Activated CD4-positive, alpha-beta T cell treated with anti-CD3 and anti-CD28 coated beads for 24 hours (primary cell): ENCODE measurements around the gene ZMYND8.

Source experiments
- DNase-seq, 2 donors: peaks; one replicate each; pipeline ENCODE4 v3.0.0-alpha.2; 2020; ENCODE audit warnings: low read depth in 2 of 2

The ZMYND8 gene

DNA sequence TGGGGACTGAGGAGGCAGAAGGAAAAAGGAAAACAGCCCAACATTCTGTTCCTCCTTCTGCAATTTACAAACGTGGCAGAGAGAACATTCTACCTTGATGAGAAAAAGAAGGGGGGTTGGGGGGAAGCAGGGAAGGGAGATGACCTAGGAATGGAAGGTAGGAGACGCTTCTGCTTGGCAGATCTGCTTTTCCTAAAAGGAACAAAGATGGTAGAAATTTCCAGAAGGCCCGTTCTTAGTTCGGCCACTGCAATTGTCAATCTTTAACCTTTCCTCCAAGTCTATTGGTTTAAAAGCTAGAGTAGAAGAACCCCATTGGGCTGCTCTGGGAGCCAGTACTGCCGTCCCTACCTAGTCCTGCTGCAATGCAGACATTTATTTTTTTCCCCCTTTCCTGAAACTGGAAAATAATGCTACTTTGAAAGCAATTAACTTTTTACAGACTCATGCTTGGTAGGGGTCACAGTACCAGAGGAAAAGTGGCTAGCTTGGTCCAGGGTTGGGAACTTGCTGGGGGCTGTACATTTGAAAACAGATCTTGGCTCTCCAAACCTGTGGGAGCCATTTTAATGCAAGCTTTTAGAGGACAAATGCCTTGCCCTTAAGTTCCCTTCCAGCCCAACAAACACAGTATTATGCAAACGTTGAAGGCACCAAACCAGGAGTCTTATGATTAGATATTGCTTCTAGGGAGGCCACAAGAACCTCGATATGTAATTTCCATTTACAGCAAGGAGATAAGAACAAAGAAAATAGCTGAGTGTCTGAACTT is 2.6 kb downstream of the ZMYND8 start:
- DNase-seq: no peak

DNA sequence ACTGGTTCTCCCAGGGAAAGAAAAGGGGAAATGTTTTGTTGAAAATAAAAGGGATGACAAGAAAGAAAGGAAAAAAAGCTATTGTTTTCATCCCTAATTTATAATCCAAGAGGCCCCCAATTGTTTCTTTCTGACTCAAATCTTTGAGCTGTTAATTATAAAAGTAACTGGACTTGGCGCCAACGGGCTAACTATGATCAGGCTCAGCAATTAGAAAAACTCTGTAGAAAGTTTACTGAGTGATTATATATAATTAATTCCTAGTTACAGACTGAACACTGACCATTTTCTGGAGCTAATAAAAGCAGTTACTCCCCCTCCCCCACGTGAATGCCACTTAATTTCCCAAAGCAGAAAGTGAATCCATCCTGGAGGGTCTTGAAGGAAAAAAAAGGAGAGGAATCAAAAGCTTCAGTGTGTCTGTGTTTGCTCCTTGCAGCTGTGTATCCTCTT is 3.2 kb downstream of the ZMYND8 start:
- no peak for DNase-seq

DNA sequence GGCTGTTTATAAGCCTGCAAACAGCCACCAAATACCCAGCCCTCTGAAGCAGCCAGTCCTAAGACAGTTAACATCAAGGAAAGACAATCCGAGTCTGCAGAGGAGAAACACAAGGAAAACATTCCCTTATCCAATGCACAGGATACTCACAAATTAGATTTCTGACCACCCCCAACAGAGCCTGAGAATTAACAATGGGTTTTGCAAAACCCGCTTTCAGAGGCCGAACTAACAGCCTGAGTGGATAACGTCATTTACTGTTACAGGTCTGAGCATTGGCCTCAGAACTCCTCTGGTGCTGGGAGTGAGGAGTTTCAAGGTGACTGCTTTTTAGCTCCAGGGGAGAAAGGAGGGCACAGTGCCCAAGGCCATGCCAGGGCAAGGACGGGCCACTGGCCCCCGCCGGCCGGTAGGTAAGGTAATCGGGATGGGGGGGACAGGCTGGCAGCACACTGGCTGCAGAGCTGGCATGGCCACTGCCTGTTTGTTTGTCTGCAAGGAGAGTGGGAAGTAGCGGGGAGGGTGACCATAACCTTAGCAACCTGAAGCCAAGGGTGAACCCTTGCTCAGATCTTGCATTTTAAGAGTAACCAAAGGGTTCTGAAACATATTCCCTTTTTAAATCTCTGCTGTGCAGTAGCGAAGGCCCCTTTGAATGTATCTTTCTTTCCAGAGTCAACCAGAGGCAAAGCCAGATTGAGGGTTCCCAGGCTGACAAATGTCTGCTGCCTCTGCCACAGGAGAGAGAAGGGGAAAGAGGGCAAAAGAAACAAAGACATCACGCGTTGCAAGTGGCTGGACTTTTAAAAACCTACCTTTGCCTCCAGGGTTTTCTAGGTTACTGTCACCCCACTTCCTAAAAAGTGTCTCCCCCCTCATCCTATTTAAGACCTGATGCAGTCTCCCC is 3.9 kb downstream of the ZMYND8 start:
- DNase-seq: no peak

DNA sequence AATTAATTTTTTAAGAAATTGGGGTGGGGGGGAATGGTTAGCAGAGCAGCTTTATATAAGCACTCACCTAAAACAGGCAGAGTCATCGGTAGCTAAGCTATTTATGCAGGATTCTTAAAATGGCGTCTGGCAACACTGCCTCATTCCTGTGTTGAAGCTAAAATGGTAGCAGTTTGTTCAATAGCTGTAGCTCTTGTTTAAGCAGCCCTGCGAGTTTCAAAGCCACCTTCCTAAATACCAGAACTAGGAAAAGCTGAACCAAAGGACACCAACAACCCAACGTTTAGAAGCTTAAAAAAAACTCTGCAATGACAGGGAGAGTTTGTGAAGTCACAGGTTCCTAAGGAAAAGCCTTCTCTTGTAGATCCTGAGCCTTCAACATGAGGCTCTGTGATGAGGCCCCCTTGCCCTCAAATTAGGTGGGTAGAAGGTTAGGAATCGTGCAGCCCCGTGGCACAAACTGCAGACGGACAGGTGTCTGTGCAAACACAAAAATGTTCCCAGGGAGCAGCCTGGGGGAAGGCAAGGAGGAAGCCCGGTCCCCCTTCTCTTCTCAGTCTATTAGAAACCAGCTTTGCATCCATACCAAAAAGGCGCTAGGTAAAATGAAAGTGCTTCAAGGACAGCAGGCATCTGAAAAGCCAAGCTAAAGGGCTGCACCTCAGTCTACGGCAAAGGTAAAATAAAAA is 4.7 kb downstream of the ZMYND8 start:
- DNase-seq: no peak

DNA sequence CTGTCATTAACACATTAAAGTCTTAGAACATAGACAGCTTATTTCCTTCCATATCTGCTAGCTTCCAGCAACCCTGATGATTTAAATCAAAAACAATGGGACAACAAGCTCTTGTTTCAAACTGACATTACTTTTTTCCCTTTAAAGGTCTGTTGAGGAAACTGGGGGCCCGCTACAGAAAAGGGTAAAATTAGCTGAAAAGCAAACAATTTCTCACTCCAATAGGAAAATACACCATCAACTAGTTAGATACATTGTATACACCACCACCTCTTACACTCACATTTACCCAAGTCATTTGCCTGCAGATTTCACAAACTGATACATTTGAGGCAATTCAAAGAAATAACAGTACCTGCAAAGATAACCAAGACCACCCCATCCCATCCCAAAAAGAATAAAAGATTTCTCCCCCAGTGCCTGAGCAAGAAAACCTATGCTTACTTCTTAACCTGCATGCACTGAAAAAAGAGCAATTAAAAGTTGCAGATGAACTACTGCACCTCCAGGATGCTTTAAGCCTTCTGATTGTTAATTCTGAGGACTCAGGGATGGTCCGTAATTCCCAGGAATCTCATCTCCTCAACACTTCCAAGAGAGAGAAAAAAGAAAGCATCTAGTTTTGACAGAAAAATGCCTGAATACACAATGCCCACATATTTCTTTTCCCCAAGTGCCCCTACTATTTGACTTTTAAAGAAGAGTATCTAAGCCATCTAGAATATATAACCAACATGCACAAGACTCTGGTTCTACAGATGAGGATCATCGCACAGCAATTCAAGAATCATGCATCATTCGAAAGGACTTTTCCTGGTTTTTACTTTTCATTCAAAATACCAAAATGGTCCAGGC is 5.6 kb downstream of the ZMYND8 start:
- no peak for DNase-seq

DNA sequence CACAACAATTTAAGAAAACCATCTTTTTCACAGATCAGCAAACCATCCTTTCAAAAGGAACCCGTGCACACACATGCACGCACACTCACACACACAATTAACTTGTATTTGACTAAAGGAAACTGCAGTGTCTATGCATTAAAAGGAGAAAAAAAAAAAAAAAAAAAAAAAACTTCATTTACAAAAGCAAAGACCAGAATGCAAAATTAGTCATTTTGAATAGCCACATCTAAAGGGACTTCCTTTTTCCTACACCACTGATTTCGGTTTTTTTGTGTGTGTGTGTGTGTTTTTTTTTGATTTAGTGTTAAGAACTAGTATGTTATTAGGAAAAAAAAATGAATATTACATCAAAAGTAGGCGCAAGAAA is 6.3 kb downstream of the ZMYND8 start:
- no peak for DNase-seq

DNA sequence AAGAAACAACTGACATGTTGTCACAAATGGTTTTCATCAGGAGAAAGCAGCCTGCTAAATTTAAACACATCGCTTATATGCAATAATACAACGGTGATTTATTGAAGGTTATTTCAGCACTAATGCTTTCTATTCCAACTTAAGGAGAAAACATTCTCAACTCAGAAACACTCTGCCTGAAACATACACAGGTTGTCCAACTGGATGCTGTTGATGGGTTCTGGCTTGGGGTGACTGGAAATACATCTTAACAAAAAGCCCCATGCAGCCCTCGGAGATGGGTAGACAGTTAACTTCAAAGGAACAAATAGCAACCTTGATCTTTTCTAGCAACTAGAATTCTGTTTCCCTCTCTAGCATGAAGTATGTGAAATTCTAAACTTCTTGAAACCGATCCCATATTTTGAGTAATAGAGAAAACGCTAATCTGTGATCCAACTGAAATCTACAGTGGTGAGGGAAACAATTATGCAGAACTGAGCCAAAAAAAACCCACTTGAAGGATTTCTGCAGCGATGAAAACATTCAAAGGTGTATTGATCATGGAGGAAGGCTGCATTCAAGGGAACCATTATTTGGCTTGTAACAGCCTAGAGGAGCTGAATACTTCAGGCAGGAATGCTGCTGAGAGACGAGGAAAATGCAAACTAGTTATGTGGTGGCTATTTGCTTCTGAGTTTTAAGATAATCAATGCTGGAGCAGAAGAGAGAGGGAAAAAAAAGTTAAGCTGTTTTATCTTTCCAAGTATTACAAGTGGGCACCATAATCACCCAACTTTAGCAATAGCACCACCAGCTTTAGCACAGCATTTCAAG is 6.9 kb downstream of the ZMYND8 start:
- no peak for DNase-seq

DNA sequence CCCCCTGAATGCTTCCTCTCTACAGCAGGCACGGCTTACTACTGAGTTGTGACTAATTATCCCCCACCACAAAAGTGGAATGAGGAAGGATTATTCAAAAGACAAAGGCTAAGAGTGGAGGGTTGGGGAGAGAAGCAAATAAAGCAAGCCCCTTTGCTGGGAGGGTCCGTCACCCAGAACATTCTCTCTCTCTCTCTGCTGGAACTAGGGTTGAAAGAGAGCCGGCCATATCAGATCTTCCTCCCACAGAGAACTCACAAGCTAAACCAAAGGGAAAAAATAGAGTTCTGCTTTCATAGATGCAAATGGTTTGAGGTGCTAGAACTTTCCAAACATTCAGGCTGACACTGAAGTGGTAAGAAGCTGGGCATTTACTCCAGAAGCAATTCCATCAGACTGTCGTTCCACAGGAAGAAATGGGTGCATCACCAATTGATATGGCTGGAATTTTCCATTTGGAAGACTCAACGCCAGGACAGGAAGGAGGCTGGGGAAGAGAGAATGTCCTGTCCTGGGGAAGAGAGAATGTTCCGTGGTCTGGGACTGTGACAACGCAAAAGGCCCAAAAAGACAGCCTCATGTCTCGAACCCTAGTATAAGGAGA is 7.9 kb downstream of the ZMYND8 start:
- no peak for DNase-seq

DNA sequence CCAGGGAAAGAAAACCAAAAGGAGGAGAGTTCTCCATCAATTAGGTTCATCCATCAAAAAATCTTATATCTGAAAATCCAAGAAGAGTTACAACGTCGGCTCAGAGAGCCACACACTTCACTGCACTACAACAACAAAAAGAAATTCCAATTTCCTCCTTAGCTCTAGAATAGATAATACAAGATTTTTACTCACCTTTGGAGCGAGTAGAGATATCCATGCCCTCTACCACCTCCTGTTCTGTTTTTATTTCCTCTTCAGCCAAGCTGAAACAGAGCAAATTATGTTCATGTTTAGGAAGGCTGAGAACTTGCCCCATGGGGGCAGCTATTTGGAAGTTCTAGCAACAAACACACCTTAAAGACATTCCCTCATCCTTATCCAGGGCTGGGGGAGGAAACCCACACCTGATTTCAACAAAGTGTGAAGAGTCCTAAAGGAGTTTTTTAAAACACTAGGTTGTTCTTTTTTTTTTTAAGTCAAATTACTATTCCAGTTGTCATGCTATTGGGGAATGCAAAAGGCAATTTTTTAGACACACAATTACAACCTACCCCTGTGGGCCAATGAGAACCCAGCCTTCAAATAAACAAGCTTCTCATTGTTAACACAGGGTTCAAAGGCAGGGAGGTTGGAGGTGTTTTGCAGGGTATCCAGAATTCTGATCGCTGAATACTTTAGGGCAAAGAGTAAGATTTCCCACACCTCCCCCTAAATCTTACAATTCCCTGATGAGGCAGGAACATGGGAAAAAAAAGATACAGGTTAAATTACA is 8.7 kb downstream of the ZMYND8 start:
- DNase-seq: no peak

DNA sequence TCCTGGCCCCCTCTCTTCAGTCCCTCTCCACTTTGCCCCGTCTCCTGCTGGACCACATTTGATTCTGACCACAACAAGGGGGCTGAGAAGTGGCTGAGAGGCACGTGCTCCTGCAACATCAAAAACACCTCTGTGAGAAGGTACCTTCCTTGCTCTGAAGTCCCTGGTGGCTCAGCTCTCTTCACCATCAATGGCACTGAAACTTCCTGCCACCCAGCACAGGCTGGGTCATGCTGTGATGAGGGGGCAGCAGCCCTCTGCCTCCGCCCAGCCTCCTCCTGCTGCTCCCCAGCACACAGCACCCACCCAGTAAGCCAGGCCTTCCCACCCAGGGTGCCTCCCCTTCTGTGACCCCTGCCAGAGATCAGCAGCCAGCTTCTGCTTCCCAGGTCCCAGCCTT is 10.3 kb downstream of the ZMYND8 start:
- no peak for DNase-seq

DNA sequence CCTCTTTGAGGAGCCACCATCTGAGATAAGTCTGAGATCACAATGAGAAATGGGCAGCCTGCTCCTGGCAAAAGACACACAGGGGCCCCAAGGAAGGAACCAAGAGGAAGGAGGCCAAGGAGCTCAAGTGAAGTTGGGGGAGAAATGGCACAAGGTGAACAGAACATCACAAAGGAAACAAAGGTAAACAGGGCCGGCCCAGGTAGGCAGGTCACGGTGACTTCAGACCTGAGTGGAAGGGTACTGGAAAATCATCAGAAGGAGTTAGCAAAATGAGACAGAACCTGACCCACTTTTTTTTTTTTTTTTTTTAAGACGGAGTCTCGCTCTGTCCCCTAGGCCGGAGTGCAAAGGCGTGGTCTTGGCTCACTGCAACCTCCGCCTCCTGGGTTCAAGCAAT is 11.3 kb downstream of the ZMYND8 start:
- DNase-seq: no peak

DNA sequence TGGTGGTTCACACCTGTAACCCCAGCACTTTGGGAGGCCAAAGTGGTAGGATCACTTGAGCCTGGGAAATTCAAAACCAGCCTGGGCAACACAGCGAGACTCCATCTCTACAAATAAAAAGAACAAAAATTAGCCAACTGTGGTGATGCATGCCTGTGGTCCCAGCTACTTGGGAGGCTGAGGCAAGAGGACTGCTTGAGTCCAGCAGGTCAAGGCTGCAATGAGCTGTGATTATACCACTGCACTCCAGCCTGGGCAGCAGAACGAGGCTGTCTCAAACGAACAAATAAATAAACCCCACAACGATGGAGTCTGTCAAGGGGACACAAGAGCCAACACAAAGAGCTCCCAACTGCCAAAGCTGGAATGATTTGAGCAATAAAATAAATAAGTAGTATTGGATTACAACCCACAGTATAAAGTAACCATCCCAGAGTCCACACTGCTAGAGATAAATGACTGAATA is 13.5 kb downstream of the ZMYND8 start:
- no peak for DNase-seq

DNA sequence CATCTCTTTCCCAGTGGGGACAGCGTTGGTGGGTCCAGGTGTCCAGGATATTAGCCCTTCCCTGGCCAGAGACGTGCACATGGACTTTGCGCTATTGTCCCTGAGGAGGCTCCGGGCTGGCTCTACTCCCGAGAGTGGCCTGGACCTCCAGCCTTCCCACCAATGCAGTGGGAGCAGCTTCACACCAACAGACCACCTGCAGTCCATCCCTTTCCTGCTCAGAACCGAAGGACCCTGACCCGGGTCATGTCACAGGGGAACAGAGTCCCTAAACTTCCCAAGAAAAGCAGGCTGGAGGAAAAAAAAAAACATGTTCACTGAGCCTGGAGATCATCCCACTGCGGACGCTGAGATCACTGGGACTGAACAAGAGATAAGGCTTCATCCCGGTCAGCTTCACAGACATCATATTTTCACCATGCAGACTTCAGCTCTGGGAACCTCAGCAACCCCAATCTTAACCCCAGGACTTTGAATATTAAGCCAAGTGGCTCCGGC is 18.3 kb downstream of the ZMYND8 start:
- DNase-seq: no peak

DNA sequence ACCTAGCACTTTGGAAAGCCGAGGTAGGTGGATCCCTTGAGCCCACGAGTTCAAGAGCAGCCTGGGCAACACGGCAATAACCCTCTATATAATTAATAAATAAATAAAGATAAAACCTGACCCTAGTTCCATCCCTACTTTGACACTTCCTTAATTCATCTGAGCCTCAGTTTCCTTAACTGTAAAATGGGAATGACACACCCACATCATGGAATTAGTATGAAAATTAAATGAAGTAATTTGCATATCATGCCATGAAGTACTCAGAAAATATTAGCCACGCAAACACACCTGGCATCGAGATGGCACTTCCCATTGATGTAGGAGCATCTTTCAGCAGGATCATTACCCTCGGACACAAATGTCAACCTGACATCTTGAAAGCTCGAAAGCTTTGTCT is 19.1 kb downstream of the ZMYND8 start:
- DNase-seq: no peak

DNA sequence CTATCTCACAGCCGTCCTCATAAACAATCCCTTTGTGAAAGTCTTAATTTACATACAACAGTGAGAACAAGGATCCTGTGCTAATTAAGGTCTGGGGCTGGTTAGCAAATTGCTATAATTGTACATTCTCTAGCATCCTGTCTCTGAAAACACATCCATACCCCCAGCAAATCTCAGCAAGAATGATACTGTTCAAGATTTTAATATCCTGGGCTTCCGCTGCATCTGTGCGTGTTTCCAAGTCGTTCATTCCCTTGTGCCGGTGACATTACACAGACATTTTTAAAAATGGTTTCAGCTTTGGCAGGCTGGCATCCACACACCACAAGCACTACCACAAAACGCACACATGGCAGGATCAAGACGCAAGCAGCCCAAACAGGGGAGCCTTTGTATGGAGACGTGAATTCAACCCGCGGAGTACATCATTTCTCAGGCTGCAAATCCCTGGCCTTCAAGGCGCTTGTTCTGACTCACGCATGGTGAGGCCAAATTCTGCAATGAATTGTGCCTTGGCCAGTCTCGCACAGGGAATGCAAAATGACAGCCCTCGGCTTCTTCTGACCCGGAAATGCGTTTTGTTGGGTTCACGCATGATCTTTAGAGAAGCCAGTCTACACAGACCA is 20.3 kb downstream of the ZMYND8 start:
- no peak for DNase-seq

DNA sequence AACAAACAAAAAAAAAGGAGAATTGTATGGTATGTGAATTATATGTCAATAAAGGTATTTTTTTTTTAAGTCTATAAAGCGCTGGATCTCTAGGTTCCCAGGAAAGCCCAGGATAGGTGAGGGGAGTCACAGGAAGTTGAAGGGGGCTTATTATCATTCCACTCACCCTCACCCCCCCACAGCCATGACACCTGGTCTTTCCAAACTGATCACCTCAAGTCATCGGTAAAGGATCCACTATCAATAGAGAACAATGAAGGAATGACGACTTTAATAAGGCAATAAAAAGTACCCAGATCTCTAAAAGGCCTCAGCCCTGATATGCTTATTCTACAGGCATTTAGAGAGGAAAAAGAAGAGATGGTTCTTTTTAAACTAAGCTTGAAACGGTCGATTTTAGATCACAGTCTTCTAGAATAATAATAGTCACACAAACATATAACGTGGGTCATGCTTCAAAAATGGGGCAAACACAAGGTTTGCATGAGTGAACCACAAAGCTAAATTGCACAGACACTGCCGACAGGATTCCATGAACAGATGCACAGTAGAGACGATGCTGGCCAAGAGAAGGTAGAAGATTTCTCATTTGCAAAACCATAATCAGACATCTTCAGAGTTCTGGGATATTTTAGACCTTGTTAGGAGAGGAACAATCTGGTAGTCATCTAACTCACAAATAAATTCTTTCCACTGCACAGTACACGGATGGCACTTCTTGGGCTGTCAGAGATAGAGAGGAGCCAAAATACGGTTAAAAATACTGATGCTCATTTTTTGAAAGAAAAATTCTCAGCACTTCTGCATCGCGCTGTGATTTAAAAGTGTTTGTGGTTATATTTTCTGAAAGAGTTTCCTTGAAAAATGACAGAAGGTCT is 21.0 kb downstream of the ZMYND8 start:
- no peak for DNase-seq

DNA sequence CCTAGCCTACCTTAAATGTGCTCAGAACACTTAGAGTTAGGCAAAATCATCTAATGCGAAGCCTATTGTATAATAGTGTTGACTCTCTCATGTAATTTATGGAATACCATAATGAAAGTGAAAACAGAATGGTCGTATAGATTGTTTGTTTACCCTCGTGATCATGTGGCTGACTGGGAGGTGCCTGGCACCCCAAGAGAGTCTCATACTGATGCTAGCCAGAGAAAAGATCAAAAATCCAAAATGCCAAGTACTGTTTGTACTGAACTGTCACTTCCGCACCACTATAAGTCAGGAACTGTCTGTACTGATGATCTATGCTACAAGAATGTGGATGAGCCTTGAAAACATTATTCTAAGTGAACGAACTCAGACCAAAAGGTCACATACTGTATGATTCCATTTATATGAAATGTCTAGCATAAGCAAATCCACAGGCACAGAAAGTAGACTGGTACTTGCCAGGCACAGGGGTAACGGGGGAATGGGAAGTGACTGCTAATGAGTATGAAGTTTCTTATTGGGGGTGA is 22.4 kb downstream of the ZMYND8 start:
- no peak for DNase-seq
